K562 (cell line): Measurements from ENCODE around the gene DRGX. TPM values are rescaled to one million over a fixed set of nuclear protein-coding genes. Genes with fewer than 3 reads are reported as not detected.

Experiments
- ATAC-seq: fragments of 200-7000 bp; cut with Tn5 transposase; 3 replicates; pipeline ENCODE4 v1.9.1; 2020; ENCODE audit warnings: moderate library complexity
- BruUV-seq: library from RNA; stranded (reverse); fragments of 400-500 nt; replicated peaks from 2 replicates; lab custom pipeline; 2021; lab: Mats Ljungman, UMichigan
- CTCF ChIA-PET: fragments of 300-600 bp; formaldehyde crosslinking; extraction: SDS; loops from one replicate; lab custom pipeline; 2021; ENCODE audit warnings: low intra/inter-chr PET ratio; lab: Yijun Ruan, JAX
- POLR2A ChIA-PET: fragments of 300-600, 350-650 bp; sonication (Branson Sonifier 250); formaldehyde crosslinking; extraction: SDS; loops from one replicate; lab custom pipeline; 2021; ENCODE audit warnings: antibody characterized with exemption, inconsistent platforms; lab: Yijun Ruan, JAX
- DNase-seq, 4 experiments: peaks; one replicate each; pipeline versions ENCODE4 v3.0.0 to v3.0.0-alpha.2; 2011 to 2018; ENCODE audit warnings: low spot score in 3 of 4, mixed read lengths in 3 of 4; ENCODE audit errors: extremely low read depth in 1 of 4
- FAIRE-seq: peaks from 2 replicates; lab custom pipeline; 2011; peaks lifted over from hg19 to GRCh38; lab: Jason Lieb, UNC
- H2AFZ ChIP-seq: 2 replicates; pipeline ENCODE4 v1.6.0; 2011; ENCODE audit warnings: low read depth, low read length, control low read depth, inconsistent platforms
- H3K27ac ChIP-seq: fragments of 200-600 bp; 3 replicates; pipeline ENCODE4 v1.8.0; 2011; ENCODE audit warnings: low read depth, mild to moderate bottlenecking, control low read depth, inconsistent platforms, low read length, moderate library complexity, mixed read lengths; ENCODE audit errors: extremely low read depth
- H3K27me3 ChIP-seq, 2 experiments: fragments of 300-600 bp in 1 of 2; 2 replicates in 1 of 2; 3 replicates in 1 of 2; pipeline versions ENCODE4 v1.6.0 to v1.8.0; 2011; ENCODE audit warnings: inconsistent platforms in 2 of 2, low read length in 2 of 2, mild to moderate bottlenecking in 1 of 2, mixed read lengths in 1 of 2, moderate library complexity in 1 of 2; ENCODE audit not compliant: control insufficient read depth in 2 of 2, insufficient read depth in 2 of 2
- H3K36me3 ChIP-seq: fragments of 300-600 bp; 3 replicates; pipeline ENCODE4 v1.8.0; 2011; ENCODE audit warnings: mild to moderate bottlenecking, low read length, inconsistent platforms; ENCODE audit not compliant: control insufficient read depth, insufficient read depth
- H3K4me1 ChIP-seq, 2 experiments: fragments of 200-600 bp in 1 of 2; replicated peaks in 1 of 2; 2 replicates in 1 of 2; 3 replicates in 1 of 2; pipeline versions ENCODE4 v1.5.1 to v1.8.0; 2011; ENCODE audit warnings: inconsistent platforms in 2 of 2, low read length in 2 of 2, mild to moderate bottlenecking in 1 of 2, mixed read lengths in 1 of 2, moderate library complexity in 1 of 2; ENCODE audit not compliant: control insufficient read depth in 2 of 2, insufficient read depth in 2 of 2
- H3K4me2 ChIP-seq: 2 replicates; pipeline ENCODE4 v1.6.1; 2011; ENCODE audit warnings: low read length, control low read depth, inconsistent platforms, mixed read lengths; ENCODE audit not compliant: insufficient read depth
- H3K4me3 ChIP-seq: fragments of 200-600 bp; sonication (generic), shearing (Covaris generic); 2 replicates; pipeline ENCODE4 v1.5.1; 2016; ENCODE audit warnings: control low read depth, inconsistent platforms
- H3K79me2 ChIP-seq: fragments of 200-600 bp; 3 replicates; pipeline ENCODE4 v1.8.0; 2011; ENCODE audit warnings: low read length, inconsistent platforms; ENCODE audit not compliant: control insufficient read depth, insufficient read depth
- H3K9ac ChIP-seq, 2 experiments: 2 replicates each; pipeline versions ENCODE4 v1.6.0 to v1.6.1; 2011; ENCODE audit warnings: low read depth in 2 of 2, low read length in 2 of 2, control low read depth in 1 of 2, inconsistent platforms in 1 of 2, mild to moderate bottlenecking in 1 of 2, mixed read lengths in 1 of 2; ENCODE audit not compliant: insufficient read depth in 1 of 2
- H3K9me1 ChIP-seq: one replicate; pipeline ENCODE4 v1.6.0; 2011; ENCODE audit warnings: inconsistent platforms, mild to moderate bottlenecking, low read length, moderate library complexity; ENCODE audit not compliant: control insufficient read depth, insufficient read depth
- H3K9me3 ChIP-seq: replicated peaks from 2 replicates; pipeline ENCODE4 v1.5.1; 2011; ENCODE audit warnings: low read depth, low read length, inconsistent platforms; ENCODE audit not compliant: control insufficient read depth, insufficient read depth
- H4K20me1 ChIP-seq: replicated peaks from 2 replicates; pipeline ENCODE4 v1.6.1; 2011; ENCODE audit warnings: low read length, inconsistent platforms, mixed read lengths; ENCODE audit not compliant: control insufficient read depth, insufficient read depth
- CAMTA2 ChIP-seq: fragments of 250-450 bp; sonication (Bioruptor Pico); conservative IDR thresholded peaks from 2 replicates; pipeline ENCODE4 v1.5.1; 2022
- FOXK1 ChIP-seq: sonication (generic); formaldehyde crosslinking; IDR thresholded peaks from 2 replicates; pipeline ENCODE4 v1.8.0; 2022; ENCODE audit warnings: missing genetic modification reagents, mild to moderate bottlenecking, borderline replicate concordance
- FOXP1 ChIP-seq: sonication (generic); formaldehyde crosslinking; IDR thresholded peaks from 2 replicates; pipeline ENCODE4 v1.8.0; 2022; ENCODE audit warnings: mild to moderate bottlenecking, missing genetic modification reagents
- HDAC3 ChIP-seq: fragments of 450-650 bp; IDR thresholded peaks from 2 replicates; pipeline ENCODE4 v1.6.1; 2018; ENCODE audit warnings: borderline replicate concordance, mild to moderate bottlenecking, moderate library complexity; ENCODE audit not compliant: partially characterized antibody
- IRF2 ChIP-seq: sonication (generic); formaldehyde crosslinking; IDR thresholded peaks from 2 replicates; pipeline ENCODE4 v1.8.1; 2022; ENCODE audit warnings: mild to moderate bottlenecking, missing genetic modification reagents
- SP2 ChIP-seq: IDR thresholded peaks from 2 replicates; pipeline ENCODE4 v1.6.1; 2011; ENCODE audit warnings: mild to moderate bottlenecking, low read depth, low read length, moderate library complexity; ENCODE audit not compliant: poor library complexity, severe bottlenecking; ENCODE audit errors: extremely low read depth
- TBL1XR1 ChIP-seq, 2 experiments: IDR thresholded peaks; 2 replicates each; pipeline ENCODE4 v1.6.1; 2012; ENCODE audit warnings: improper control_type of control experiment in 2 of 2, low read length in 2 of 2, mild to moderate bottlenecking in 1 of 2
- ZNF165 ChIP-seq: fragments of 250-450 bp; sonication (Bioruptor Pico); IDR thresholded peaks from 2 replicates; pipeline ENCODE4 v1.4.0; 2020; ENCODE audit warnings: borderline replicate concordance
- ZNF23 ChIP-seq: fragments of 250-450 bp; sonication (Bioruptor Pico); IDR thresholded peaks from 2 replicates; pipeline ENCODE4 v1.4.0; 2020; ENCODE audit warnings: mild to moderate bottlenecking
- WGBS: fragments of 100-300 bp; shearing (Covaris generic); methylation state at CpG from one replicate; pipeline ENCODE4 v1.1.6; 2016; ENCODE audit warnings: low coverage, mixed read lengths; ENCODE audit not compliant: insufficient coverage; ENCODE audit errors: missing lambda C conversion rate; 5-methylcytosine and 5-hydroxymethylcytosine counted together
- in situ Hi-C: fragments of 300-500 bp; cut with MboI; formaldehyde crosslinking; loops from 4 replicates; pipeline ENCODE4 v1.15.0; 2018; ENCODE audit warnings: inconsistent platforms, mixed read lengths
- intact Hi-C: fragments of 100-400 bp; cut with micrococcal nuclease; formaldehyde crosslinking; loops from 2 replicates; pipeline ENCODE4 v1.14.2; 2022
- polyA plus RNA-seq, 8 experiments: library from polyadenylated mRNA; depleted of rRNA in 4 of 8; stranded (reverse) in 5 of 8; unstranded in 3 of 8; fragments of >200 nt; fragmentation: Nextera tagmentation in 2 of 8; fragmentation: Illumina TruSeq in 1 of 8; extraction: Ambion mirVana in 2 of 8; extraction: Trizol in 1 of 8; gene quantifications; 2 replicates each; pipeline versions ENCODE4 v1.2.1 to v1.2.3, GENCODE V29; 2011 to 2014; ENCODE audit warnings: inconsistent platforms in 1 of 8, missing spikeins in 1 of 8
- total RNA-seq, 7 experiments: library from RNA; depleted of rRNA in 6 of 7; stranded (reverse); fragments of >200 nt in 6 of 7; fragmentation: Illumina TruSeq in 2 of 7; extraction: Trizol in 2 of 7; gene quantifications; 2 replicates each; pipeline versions ENCODE4 v1.2.1 to v1.2.3, GENCODE V29; 2011 to 2021; ENCODE audit warnings: low replicate concordance in 1 of 7
- TF ChIP-seq, protein P1 (sequence below): fragments of 450-650 bp; conservative IDR thresholded peaks from 2 replicates; pipeline ENCODE4 v1.6.1; 2016; ENCODE audit warnings: missing genetic modification characterization, low read depth, mild to moderate bottlenecking, missing compliant biosample characterization, moderate library complexity
- TF ChIP-seq, protein P2 (sequence below): IDR thresholded peaks from 2 replicates; pipeline ENCODE4 v1.6.1; 2016; ENCODE audit warnings: missing genetic modification characterization, missing compliant biosample characterization

DRGX gene
- total and polyA plus RNA-seq, 9 of the 15 experiments (the other 6 are each of a cell fraction or from before 2014, with no cell fraction given), result not detected

GRCh38 chr10:49414496-49414895, 18.6 kb upstream of the DRGX start (continued):
- TF ChIP-seq, protein P1, sequence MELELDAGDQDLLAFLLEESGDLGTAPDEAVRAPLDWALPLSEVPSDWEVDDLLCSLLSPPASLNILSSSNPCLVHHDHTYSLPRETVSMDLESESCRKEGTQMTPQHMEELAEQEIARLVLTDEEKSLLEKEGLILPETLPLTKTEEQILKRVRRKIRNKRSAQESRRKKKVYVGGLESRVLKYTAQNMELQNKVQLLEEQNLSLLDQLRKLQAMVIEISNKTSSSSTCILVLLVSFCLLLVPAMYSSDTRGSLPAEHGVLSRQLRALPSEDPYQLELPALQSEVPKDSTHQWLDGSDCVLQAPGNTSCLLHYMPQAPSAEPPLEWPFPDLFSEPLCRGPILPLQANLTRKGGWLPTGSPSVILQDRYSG, result no peak
- no peak for TF ChIP-seq ZNF23

DNA sequence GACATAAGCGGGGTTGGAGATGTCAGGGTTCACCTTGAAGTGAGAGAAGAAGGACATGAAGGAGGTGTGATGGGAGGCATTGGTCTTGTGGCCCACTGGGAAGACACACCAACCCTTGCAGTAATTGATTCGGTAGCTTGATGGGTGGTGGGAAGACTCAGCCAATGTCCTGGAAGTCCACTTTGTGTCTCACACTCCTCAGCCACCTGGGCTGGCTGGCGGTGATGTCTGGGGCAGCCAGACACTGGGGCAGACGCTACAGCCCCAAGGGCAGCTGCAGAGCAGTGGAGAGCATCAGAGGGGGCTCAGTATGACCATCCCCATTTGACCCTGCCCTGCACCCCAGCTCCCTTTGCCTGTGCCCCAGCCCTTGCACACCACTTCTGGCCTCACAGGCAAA, 16.7 kb upstream of the DRGX start:
- H3K4me3 ChIP-seq, result no peak overlapping the region
- H3K36me3 ChIP-seq, result no peaks in the 10 kb centered on the region
- peaks cover 16 to 60% of the 10 kb centered on the region in 2 experiments for H3K27me3 ChIP-seq
- no peak overlapping the region for H2AFZ ChIP-seq
- H3K4me2 ChIP-seq, result no peak overlapping the region
- DNase-seq (no peak), FAIRE-seq (no peak), ATAC-seq (no peak)
- 0% methylated on average over 4 of the region's 4 CpGs for WGBS
- H3K9me1 ChIP-seq, result no peaks in the 10 kb centered on the region
- H4K20me1 ChIP-seq, result 0 out of 2 replicates have a peak, but pooled peaks cover 3% of the 10 kb centered on the region
- H3K4me1 ChIP-seq, result no peaks in the 10 kb centered on the region
- no peaks in the 10 kb centered on the region for H3K79me2 ChIP-seq
- no peak for TF ChIP-seq FOXK1 (CRISPR knock-in tag)
- no peak for TF ChIP-seq IRF2 (CRISPR knock-in tag)
- no peak for TF ChIP-seq SP2
- TF ChIP-seq, protein P2, sequence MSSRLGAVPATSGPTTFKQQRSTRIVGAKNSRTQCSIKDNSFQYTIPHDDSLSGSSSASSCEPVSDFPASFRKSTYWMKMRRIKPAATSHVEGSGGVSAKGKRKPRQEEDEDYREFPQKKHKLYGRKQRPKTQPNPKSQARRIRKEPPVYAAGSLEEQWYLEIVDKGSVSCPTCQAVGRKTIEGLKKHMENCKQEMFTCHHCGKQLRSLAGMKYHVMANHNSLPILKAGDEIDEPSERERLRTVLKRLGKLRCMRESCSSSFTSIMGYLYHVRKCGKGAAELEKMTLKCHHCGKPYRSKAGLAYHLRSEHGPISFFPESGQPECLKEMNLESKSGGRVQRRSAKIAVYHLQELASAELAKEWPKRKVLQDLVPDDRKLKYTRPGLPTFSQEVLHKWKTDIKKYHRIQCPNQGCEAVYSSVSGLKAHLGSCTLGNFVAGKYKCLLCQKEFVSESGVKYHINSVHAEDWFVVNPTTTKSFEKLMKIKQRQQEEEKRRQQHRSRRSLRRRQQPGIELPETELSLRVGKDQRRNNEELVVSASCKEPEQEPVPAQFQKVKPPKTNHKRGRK (tag), result no peak
- no peak for TF ChIP-seq TBL1XR1 (IDR thresholded peaks at IDR 0.05; ENCODE audit: low read length in 2 of 2)
- TF ChIP-seq FOXP1, result no peak
- no peak for TF ChIP-seq CAMTA2
- no peak for TF ChIP-seq ZNF165
- no peak for TF ChIP-seq HDAC3
- no TSS peak for BruUV-seq
- H3K9ac ChIP-seq, result 0 out of 4 replicates have a peak overlapping the region, but pooled peaks of 1 of the 2 experiments have one; percentile 53
- no peaks in the 10 kb centered on the region for H3K9me3 ChIP-seq
- ChIA-PET CTCF (no interaction called here), POLR2A (interaction anchor here (0.6 kb wide), 2 partner anchors 45 to 80 kb away, joined by 3 to 4 read pairs; no protein-coding TSS in a partner anchor)
- no peak overlapping the region for H3K27ac ChIP-seq
- in situ Hi-C loops (loop anchor here (5.0 kb wide), 1 partner anchor 105 kb away; no protein-coding TSS in a partner anchor), intact Hi-C loops (no loop called here)
